B cell (primary cell): Measurements from ENCODE around the gene DVL2.

Source experiments
- CTCF ChIP-seq: fragments of 200-600 bp; IDR thresholded peaks from one replicate; pipeline ENCODE4 v1.8.0; 2022; ENCODE audit warnings: antibody characterized with exemption, mild to moderate bottlenecking
- EZH2 ChIP-seq: IDR thresholded peaks from 2 replicates; pipeline ENCODE4 v1.6.1; 2012; ENCODE audit warnings: borderline replicate concordance, low read depth, mild to moderate bottlenecking, moderate library complexity, low read length; ENCODE audit not compliant: insufficient read depth, poor library complexity, severe bottlenecking

GRCh38 chr17:7178973-7179316 is 55.4 kb downstream of the DVL2 start:
- TF ChIP-seq CTCF (no peak), EZH2 (no peak)
